ENCODE measurements around the gene TMEM225B.
A peak's percentile ranks its signal among the peaks of the same experiment; 100 is the strongest.
"Not testable (repeated sequence)": the region's sequence is repeated elsewhere in the genome, so short reads cannot be mapped to it uniquely, and the experiment has no call there.

TMEM225B gene

DNA sequence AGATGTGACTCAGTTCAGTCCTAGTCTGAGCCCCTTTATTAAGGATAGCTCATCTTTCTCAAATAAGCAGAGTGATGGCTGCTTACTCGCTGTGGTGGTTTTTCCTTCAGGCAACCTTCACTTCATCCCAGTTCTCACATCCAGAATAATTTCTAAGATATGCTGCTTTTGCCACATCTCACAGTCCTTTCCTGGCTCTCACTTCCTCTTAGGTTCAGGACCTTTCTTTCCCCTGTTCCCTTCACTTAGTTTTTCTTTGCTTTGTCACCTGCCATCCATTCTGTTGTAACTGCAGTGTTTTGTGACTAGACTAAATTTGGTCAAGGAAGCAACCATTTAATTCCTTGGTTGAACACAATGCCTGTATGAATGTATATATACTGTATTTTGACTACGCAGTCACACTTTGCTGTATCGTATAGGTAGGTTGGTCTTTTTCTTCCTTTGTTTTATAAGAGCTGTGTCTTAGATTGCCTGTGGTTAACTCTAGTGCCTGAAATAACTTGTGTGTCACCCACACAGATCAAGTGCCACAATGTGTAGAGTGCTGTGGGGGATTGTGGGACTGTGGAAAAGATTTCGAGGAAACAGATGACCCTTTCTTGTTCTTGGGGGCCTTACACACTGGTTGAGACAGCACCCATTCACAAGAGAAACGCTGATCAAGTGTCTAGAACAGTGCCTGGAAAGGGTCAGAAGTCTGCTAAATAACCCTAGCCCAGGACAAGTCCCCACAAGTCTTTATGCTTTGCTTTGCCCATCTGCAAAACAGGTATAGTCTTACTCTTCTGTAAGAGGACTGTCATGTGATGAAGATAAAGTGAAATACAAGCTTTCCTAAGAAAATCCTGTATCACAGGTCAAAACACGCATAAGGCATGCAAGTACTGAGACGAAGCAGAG, 37.0 kb upstream of the TMEM225B start:
- TF ChIP-seq POLR2A (IDR thresholded peaks at IDR 0.05; ENCODE audit: low read depth, low read length) (no peak), TAF1 (IDR thresholded peaks at IDR 0.05; ENCODE audit: borderline replicate concordance, low read depth, low read length) (no peak), POLR2AphosphoS5 (IDR thresholded peaks at IDR 0.05; ENCODE audit: low read depth, low read length) (no peak)
- FAIRE-seq (no peak), DNase-seq (ENCODE audit: insufficient read length) (no peak)

DNA sequence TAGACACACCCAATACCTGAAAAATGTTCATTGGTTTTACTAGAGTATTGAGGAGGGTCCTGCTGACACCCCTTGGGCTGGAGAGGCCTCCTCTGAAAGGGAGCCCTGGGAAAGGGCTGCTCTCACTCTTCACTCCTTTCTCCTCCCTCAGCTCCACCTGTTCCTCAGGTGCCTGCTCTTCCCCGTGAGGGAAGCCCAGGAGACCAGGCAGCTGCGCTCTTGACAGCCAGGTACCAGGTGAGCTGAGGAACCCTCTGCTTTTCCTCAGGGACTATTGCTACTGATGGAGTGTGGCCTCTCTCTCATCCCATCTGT, 36.4 kb upstream of the TMEM225B start:
- TF ChIP-seq TAF1 (IDR thresholded peaks at IDR 0.05; ENCODE audit: borderline replicate concordance, low read depth, low read length) (no peak), POLR2AphosphoS5 (IDR thresholded peaks at IDR 0.05; ENCODE audit: low read depth, low read length) (no peak), POLR2A (IDR thresholded peaks at IDR 0.05; ENCODE audit: low read depth, low read length) (no peak)
- FAIRE-seq (no peak), DNase-seq (ENCODE audit: insufficient read length) (no peak)

DNA sequence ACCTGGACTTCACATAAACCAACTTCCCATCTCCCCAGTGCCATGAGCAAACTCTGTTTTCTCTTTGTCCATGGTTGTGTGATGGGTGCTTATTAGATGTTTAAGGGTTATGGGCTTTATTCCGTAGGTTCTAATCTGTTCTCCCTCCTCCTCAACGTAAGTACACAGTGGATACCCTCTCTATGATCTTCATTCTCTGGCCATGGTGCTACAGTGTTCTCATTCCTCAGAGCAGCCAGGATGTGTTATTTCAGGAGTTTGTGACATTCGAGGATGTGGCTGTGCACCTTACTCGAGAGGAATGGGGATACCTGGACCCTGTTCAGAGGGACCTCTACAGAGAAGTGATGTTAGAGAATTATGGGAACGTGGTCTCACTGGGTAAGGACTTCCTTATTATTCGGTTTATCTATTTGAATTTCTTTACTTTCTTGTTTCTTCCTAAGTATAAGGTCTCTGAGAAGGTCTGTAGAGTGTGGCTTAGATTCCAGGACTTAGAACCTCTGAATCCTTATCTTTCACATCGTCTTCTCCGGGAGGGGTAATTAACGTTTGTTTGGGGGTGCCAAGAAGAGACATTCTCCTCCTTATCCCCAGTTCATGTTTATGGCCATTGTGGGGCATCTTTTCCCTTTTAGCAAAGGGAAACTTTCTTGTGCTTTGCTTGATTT, 35.8 kb upstream of the TMEM225B start:
- FAIRE-seq (no peak), DNase-seq (ENCODE audit: insufficient read length) (no peak)
- TF ChIP-seq POLR2AphosphoS5 (IDR thresholded peaks at IDR 0.05; ENCODE audit: low read depth, low read length) (no peak), POLR2A (IDR thresholded peaks at IDR 0.05; ENCODE audit: low read depth, low read length) (no peak), TAF1 (IDR thresholded peaks at IDR 0.05; ENCODE audit: borderline replicate concordance, low read depth, low read length) (no peak)

DNA sequence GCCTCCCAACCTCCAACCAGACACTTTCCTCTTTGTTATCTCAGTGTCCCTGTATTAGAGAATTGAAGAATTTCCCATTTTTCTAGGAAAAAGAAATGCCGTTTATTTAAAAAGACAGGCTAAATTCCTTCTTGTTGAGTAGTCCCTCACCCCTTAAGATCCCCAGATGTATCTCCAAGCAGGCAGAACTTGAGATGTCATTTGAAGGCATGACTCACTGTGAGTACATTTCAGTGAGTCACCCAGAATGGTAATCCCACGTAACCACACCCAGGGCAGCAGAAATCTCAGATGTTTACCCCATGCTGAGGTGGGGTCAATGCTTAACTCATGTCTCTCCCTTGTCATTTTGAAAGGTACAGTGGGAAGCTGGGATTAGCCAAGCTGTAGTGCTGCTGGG, 35.2 kb upstream of the TMEM225B start:
- DNase-seq (ENCODE audit: insufficient read length) (no peak), FAIRE-seq (no peak)
- TF ChIP-seq POLR2AphosphoS5 (IDR thresholded peaks at IDR 0.05; ENCODE audit: low read depth, low read length) (no peak), POLR2A (IDR thresholded peaks at IDR 0.05; ENCODE audit: low read depth, low read length) (no peak), TAF1 (IDR thresholded peaks at IDR 0.05; ENCODE audit: borderline replicate concordance, low read depth, low read length) (no peak)

DNA sequence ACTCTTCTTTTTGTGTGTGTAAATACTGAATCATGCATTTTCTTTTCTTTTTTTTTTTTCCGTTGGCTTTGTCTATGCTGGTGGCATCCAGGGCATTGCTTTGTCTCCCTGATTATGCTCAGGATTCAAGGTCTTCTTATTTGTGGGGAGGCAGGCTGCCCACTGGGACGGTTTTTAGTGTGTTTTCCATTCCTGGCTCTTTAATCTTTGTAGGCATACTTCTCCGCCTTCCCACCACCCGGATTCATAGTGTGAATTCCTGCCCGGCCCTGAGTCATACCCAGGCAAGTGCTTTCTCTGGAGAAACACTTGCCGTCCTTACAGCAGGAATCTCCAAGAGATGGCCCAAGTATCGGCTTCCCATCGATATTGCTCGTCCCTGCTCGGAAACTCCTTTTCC, 34.4 kb upstream of the TMEM225B start:
- TF ChIP-seq TAF1 (IDR thresholded peaks at IDR 0.05; ENCODE audit: borderline replicate concordance, low read depth, low read length) (no peak), POLR2A (IDR thresholded peaks at IDR 0.05; ENCODE audit: low read depth, low read length) (no peak), POLR2AphosphoS5 (IDR thresholded peaks at IDR 0.05; ENCODE audit: low read depth, low read length) (no peak)
- DNase-seq (ENCODE audit: insufficient read length) (no peak), FAIRE-seq (no peak)

DNA sequence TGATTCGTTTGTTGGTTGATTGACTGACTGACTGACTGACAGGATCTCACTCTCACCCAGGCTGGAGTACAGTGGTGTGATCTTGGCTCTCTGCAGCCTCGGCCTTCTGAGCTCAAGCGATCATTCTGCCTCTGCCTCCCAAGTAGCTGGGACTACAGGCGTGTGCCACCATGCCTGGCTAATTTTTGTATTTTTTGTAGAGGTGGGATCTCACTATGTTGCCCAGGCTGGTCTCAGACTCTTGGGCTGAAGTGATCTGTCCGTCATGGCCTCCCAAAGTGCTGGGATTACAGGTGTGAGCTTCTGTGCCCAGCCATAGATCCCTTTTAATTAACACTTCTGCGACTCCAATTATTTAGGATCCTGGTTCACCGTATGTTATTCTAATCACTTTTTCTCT, 29.3 kb upstream of the TMEM225B start:
- DNase-seq (ENCODE audit: insufficient read length); FAIRE-seq: not testable (repeated sequence)

DNA sequence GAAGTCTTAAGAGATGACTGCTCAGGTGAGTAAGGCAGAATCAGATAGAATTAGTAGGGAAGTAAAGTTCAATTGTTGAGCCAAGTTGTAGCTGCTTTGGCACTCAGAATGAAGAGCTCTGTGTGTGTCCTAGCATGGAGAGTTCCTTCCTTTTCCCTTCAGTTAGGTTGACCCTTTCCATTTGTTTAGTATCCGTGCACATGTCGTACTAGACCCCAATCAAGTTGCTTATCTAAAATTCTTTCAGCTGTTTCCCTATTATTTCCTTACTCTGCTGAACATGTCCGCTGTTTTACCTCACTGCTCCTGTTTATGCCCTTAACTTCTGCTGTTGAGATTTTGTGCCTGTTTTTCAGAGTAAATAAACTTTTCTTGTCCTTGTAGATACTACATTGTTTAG, 26.3 kb upstream of the TMEM225B start:
- FAIRE-seq (no peak), DNase-seq (ENCODE audit: insufficient read length) (no peak)
- TF ChIP-seq POLR2AphosphoS5 (IDR thresholded peaks at IDR 0.05; ENCODE audit: low read depth, low read length) = no peak
- no peak for TF ChIP-seq TAF1 (IDR thresholded peaks at IDR 0.05; ENCODE audit: borderline replicate concordance, low read depth, low read length)
- TF ChIP-seq POLR2A (IDR thresholded peaks at IDR 0.05; ENCODE audit: low read depth, low read length) = no peak

DNA sequence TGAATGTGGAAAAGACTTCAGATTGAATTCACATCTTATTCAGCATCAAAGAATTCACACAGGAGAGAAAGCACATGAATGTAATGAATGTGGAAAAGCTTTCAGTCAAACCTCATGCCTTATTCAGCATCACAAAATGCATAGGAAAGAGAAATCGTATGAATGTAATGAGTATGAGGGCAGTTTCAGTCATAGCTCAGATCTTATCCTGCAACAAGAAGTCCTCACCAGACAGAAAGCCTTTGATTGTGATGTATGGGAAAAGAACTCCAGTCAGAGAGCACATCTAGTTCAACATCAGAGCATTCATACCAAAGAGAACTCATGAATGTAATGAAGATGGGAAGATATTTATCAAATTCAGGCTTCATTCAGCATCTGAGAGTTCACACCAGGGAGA, 24.8 kb upstream of the TMEM225B start:
- FAIRE-seq = no peak
- TF ChIP-seq POLR2AphosphoS5 (IDR thresholded peaks at IDR 0.05; ENCODE audit: low read depth, low read length) (peak; percentile 66; the same call in 1 of the 2 replicates), TAF1 (IDR thresholded peaks at IDR 0.05; ENCODE audit: borderline replicate concordance, low read depth, low read length) (no peak)
- DNase-seq (ENCODE audit: insufficient read length) = no peak

DNA sequence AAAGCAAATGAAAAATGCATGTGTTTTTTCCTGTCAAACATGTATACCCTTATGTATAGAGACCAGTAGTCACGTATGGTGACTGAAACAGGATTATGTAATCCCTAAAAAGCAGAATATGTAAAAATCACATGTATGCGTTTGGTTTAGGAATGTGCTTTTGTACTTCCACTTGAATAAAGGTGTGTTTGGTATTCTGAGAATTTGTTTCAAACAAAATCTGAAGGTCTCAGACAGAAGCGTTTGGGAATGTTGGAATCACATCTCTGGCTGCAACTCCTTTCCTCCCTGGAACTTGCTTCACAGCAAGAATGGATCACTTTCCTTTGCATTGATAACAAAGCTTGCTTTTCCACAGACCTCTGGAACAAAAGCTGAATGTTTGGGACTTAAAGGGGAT, 21.8 kb upstream of the TMEM225B start:
- no peak for TF ChIP-seq TAF1 (IDR thresholded peaks at IDR 0.05; ENCODE audit: borderline replicate concordance, low read depth, low read length)
- TF ChIP-seq POLR2AphosphoS5 (IDR thresholded peaks at IDR 0.05; ENCODE audit: low read depth, low read length) = no peak
- no peak for TF ChIP-seq POLR2A (IDR thresholded peaks at IDR 0.05; ENCODE audit: low read depth, low read length)
- DNase-seq (ENCODE audit: insufficient read length) (no peak), FAIRE-seq (no peak)

DNA sequence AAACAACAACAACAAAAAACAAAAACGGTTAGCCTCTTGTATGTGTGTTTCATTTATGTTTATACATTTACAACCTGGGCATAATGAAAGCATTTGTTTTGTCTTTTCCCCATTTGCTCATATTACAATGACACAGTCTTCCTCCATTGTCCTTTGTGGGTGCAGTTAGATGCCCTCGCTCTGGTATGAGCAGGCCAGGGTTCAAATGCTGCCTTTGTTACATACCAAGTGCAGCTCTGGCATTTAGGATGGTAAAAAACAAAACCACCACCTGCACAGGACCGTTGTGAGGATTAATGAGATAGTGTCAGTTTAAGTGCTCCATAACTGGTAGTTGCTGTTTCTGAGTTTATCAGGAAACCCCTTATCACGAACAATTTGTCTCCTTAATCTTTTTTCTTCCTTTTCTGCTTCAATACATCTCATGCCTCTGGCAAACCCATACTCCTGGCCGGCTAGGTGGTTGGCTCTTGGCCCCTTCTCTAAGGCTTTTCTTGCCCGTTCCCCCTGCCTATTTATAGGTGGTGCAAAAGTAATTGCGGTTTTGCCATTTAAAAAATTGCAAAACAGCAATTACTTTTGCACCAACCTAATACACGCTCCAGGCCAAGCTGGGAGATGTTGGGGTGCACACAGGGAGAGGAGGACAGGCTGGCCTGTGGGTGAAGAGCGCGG, 18.6 kb upstream of the TMEM225B start:
- FAIRE-seq (no peak), DNase-seq (ENCODE audit: insufficient read length) (no peak)
- TF ChIP-seq POLR2AphosphoS5 (IDR thresholded peaks at IDR 0.05; ENCODE audit: low read depth, low read length) (no peak), POLR2A (IDR thresholded peaks at IDR 0.05; ENCODE audit: low read depth, low read length) (no peak), TAF1 (IDR thresholded peaks at IDR 0.05; ENCODE audit: borderline replicate concordance, low read depth, low read length) (no peak)

DNA sequence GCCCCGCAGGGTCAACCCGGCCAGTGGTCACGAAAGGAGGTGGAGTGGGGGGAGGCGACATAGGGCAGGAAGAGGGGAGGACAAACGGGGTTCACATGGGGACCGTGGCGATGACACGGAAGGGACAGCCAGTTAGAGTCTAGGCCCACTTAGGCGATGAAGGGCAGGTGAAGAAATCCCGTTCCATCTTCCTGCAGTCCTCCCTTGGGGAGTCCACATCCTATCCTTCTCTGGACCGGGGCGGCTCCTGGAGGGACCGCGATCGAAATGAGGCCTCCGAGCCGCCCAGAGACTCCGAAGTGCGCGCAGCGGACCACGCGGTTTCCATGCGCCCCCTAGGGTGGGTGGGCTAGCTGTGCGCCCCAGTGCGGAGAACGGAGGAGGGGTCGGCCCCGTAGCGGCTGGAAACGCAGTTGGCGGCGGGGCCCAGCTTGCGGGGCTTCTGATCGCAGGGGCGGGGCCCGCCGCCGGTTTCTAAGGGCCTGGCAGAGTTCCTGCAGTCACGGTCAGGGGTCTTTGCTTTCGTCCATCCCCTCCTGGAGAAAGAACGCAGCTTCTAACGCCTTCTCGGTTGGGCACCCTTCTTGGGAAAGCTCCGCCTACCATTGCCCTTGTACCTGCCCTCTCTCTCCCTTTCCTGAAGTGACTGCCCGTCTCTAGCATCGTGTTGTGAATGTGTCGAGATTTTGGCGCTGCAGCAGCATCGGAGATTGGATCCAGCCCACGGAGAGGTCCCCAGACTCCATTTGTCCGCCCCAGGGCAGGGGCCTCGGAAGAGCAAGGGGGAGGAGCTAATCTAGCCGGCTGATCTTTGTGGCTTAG, 17.9 kb upstream of the TMEM225B start:
- no peak for TF ChIP-seq POLR2A (IDR thresholded peaks at IDR 0.05; ENCODE audit: low read depth, low read length)
- TF ChIP-seq TAF1 (IDR thresholded peaks at IDR 0.05; ENCODE audit: borderline replicate concordance, low read depth, low read length) = no peak
- TF ChIP-seq POLR2AphosphoS5 (IDR thresholded peaks at IDR 0.05; ENCODE audit: low read depth, low read length) = no peak
- FAIRE-seq (no peak), DNase-seq (ENCODE audit: insufficient read length) (no peak)

DNA sequence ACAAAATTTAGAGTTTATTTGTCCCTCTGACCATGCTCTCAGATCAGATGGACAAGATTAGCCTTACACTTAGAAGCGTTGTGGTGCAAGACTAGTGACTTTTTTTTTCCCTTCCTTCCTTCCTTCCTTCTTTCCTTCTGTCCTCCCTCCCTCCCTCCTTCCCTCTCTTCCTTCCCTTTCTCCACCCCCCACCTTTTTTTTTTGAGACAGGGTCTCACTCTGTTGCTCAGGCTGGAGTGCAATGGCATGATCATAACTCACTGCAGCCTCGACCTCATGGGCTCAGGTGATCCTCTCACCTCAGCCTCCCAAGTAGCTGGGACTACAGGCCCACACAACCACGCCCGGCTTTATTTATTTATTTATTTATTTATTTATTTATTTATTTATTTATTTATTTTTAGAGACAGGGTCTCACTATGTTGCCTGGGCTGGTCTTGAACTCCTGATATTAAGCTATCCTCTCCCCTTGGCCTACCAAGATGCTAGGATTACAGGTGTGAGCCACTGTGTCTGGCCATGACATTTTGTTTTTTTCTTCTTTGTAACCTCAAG, 17.2 kb upstream of the TMEM225B start:
- FAIRE-seq = peak; percentile 27
- not testable (repeated sequence) for DNase-seq (ENCODE audit: insufficient read length)
